22Rv1 (cell line): Measurements from ENCODE around the gene NKX1-1.

Experiments used
- H3K27ac ChIP-seq: fragments of 450-650 bp; 2 replicates; pipeline ENCODE4 v1.5.1; 2017
- ZFX ChIP-seq: fragments of 450-650 bp; IDR thresholded peaks from 2 replicates; pipeline ENCODE4 v1.6.1; 2017; ENCODE audit warnings: antibody characterized with exemption, borderline replicate concordance
- TF ChIP-seq, protein P1 (sequence below): fragments of 450-650 bp; IDR thresholded peaks from 2 replicates; pipeline ENCODE4 v1.5.1; 2017; ENCODE audit warnings: mild to moderate bottlenecking

Gene NKX1-1

DNA sequence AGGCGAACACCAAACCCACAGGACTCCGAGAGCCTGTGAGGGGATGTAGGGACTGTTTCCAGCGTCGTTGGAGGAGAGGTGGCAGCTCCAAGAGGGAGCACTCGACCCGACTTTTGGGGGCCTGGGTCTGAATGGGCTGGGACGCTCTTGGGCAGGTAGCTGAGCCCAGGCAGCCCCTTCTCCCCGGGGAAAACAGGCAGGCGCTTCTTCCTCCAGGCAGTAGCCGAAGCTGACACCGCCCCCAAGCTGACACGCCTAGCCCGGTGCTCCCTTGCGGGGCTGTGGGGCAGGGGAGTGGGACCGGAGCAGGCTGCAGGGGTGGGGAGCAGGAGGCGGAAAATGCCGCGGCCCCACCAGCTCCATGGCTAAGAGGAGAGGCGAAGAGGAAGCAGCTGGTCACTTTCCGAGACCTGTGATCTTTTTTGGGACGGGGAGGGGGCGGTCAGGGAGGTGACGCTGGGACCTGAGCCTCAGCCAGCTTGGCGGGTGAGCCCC is 4.2 kb downstream of the NKX1-1 start:
- no peak overlapping the region for H3K27ac ChIP-seq
- TF ChIP-seq, protein P1, sequence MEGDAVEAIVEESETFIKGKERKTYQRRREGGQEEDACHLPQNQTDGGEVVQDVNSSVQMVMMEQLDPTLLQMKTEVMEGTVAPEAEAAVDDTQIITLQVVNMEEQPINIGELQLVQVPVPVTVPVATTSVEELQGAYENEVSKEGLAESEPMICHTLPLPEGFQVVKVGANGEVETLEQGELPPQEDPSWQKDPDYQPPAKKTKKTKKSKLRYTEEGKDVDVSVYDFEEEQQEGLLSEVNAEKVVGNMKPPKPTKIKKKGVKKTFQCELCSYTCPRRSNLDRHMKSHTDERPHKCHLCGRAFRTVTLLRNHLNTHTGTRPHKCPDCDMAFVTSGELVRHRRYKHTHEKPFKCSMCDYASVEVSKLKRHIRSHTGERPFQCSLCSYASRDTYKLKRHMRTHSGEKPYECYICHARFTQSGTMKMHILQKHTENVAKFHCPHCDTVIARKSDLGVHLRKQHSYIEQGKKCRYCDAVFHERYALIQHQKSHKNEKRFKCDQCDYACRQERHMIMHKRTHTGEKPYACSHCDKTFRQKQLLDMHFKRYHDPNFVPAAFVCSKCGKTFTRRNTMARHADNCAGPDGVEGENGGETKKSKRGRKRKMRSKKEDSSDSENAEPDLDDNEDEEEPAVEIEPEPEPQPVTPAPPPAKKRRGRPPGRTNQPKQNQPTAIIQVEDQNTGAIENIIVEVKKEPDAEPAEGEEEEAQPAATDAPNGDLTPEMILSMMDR, result no peak
- TF ChIP-seq ZFX, result no peak

DNA sequence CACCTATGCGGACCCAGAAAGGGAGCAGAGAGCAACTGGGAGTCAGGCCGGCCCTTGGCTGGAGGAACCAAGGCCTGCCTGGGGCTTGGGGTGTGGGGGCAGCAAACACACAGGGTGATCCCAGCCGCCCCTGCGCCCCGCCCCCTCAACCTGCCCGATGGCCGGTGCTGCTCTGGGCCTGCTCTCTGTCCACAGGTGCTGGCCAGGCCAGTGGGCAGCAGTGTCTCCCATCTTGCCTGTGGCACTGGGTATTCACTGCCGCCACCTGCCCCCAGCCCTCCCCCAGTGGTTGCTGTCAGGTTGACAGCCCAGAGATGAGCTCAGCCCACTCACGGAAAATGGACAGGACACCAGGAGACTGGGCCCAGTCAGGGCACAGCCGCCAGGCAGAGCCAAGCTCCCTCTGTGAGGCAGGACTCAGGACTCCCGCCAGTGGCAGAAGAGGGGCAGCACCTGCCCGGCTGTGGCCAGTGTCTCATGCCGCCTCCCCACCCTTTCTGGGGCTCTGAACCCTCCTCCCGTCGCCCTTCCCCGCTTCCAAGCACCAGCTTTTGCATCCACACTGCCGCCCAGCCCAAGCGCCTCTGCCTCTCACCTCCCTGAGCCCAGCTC is 4.7 kb downstream of the NKX1-1 start:
- no peak overlapping the region for H3K27ac ChIP-seq
- TF ChIP-seq ZFX, result no peak
- TF ChIP-seq, protein P1, result no peak

DNA sequence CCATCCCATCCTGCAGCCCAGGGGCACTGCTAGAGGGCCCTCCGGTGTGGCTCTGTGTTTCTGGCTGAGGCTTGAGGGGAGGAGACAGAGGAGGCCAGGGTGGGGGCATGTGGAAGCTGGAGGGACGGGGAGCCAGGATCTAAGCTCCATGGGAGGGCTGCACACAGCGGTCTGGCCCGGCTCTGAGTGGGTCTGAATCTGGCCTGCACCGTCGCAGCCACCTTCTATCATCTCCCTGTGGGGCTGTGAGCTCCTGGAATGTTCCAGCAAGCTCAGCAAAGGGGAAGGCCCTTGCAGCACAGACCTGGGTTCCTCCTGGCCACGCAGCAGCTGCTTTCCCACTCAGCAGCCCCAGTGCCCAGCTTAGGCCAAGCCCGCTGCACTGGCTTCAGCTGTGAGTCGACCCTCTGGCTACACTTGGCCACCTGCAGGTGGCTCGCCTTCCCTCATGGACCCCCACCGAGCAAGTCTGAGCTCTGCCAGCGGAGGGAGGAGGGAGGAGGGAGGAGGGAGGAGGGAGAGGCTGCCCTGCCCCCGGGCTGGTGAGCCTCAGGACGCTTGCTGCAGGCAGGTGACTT is 5.3 kb downstream of the NKX1-1 start:
- TF ChIP-seq, protein P1, result no peak
- TF ChIP-seq ZFX, result no peak
- no peak overlapping the region for H3K27ac ChIP-seq

DNA sequence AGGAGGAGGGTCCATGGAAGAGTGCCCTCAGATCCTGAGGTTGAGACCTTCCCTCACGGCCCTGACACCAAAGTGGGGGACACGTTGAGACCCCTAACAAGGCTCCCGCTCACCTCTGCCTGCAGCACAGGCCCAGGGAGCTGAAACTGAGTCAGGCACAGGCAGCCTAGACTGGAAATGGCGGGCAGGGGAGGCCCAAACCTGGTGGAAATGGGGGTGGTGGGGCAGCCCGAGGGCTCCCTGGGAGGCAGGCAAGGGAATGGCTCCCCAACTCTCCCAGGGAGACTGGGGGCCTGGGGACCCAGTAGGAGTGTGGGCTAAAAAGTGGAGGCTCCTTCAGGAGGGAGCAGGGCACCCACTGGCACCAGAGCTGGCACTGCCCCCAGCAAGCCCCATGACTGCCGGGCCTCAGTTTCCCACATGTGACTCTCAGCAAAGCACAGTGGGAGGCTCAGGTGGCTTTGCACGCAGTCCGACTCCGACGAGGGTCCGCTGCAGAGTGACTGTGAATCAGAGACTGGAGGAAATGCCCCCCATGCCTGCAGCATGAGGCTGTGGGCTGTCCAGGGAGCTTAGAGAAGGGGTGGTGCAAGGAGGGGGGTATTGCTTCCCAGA is 5.9 kb downstream of the NKX1-1 start:
- TF ChIP-seq, protein P1, result no peak
- TF ChIP-seq ZFX, result no peak
- H3K27ac ChIP-seq, result no peak overlapping the region

DNA sequence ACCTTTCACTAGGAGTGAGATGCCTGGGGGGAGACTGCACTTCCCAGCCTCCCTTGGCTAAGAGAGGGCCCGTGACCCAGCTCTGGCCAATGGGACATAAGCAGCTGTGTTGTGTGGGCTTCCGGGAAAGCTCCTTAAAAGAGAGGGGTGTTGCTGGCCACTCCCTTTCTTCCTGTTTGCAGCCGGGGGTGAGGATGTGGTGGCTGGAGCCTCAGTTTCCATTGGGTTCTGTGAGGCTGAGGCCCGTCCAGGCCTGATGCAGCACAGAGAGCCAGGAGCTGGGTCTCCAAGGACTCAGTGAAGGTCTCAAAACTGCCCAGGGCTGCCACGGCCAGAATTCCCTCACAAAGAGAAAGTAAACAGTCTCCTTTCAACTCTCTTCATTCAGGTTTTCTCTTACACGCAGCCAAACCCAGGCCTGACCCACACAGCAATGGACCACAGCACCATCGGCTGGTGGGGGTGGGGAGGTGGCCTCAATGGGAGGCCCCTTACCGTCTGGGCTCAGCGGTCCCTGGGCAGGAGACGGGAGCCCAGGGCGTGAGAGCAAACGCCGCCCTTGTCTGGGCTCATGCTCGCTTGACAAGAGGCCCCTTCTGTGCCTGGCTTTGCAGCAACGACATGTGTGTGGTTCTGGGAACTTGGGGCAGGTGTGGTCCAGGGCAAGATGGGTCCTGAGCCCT is 6.6 kb downstream of the NKX1-1 start:
- H3K27ac ChIP-seq, result no peak overlapping the region
- TF ChIP-seq ZFX, result no peak
- TF ChIP-seq, protein P1, result no peak

DNA sequence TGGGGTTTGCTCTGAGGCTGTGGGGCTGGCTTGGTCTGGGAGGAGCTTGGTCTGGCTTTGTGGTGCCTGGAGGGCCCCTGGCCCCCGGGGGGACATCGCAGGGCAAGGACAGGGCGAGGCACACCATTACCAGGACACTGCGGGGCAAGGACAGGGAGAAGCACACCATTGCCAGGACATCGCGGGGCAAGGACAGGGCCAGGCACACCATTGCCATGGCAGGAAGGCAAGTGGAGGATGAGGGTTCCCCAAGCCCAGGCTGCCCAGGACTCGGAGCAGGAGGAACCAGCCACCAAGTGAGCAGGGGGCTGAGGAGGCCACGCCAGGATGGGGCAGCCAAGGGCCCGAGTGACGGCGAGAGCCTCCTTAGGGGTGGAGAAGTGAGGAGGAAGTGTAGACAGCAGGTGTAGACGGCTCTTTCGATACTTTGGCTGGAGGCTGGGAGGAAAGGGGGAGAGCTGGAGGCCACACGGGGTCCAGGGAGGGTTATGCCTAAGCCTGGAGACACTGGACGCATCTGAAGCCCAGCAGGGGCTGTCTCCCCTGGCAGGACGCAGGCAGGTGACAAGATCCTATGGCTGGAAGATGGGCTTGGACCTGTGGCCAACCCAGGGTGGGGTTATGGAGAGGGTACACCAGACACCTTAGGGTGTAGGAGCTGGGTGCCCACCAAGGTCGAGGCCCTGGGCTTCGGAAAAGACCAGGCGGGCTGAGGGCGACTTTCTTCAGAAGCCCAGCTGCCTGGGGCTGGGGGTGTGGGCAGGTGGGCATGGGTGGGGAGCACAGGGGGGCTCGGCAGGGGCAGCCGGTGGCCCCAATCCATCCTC is 7.3 kb downstream of the NKX1-1 start:
- TF ChIP-seq, protein P1, result no peak
- TF ChIP-seq ZFX, result no peak

More for the DNA sequence above, 7.3 kb downstream of the NKX1-1 start:
- no peak overlapping the region for H3K27ac ChIP-seq
